DND-41 (cell line): ENCODE results near the gene ZSCAN5C.
A peak's percentile ranks its signal among the peaks of the same experiment; 100 is the strongest.

Experiments
- ATAC-seq: fragments of 200-7000 bp; cut with Tn5 transposase; 3 replicates; pipeline ENCODE4 v1.9.1; 2021; ENCODE audit warnings: low read depth; ENCODE audit not compliant: insufficient read depth
- DNase-seq: peaks from one replicate; pipeline ENCODE4 v3.0.0-alpha.2; 2020
- H2AFZ ChIP-seq: 2 replicates; pipeline ENCODE4 v1.6.0; 2012; ENCODE audit warnings: low read depth, low read length
- H3K27ac ChIP-seq: 2 replicates; pipeline ENCODE4 v1.5.1; 2012; ENCODE audit warnings: low read length, inconsistent platforms
- H3K27me3 ChIP-seq: fragments of 200-600 bp; sonication (generic); 2 replicates; pipeline ENCODE4 v1.6.0; 2012; ENCODE audit warnings: low read length, mild to moderate bottlenecking, inconsistent platforms; ENCODE audit not compliant: insufficient read depth, poor library complexity
- H3K36me3 ChIP-seq: 2 replicates; pipeline ENCODE4 v1.5.1; 2012; ENCODE audit warnings: low read length, inconsistent platforms; ENCODE audit not compliant: insufficient read depth
- H3K4me1 ChIP-seq: 2 replicates; pipeline ENCODE4 v1.5.1; 2012; ENCODE audit warnings: mild to moderate bottlenecking, low read length; ENCODE audit not compliant: insufficient read depth
- H3K4me2 ChIP-seq: 2 replicates; pipeline ENCODE4 v1.6.0; 2012; ENCODE audit warnings: mild to moderate bottlenecking, moderate library complexity, low read length, inconsistent platforms; ENCODE audit not compliant: insufficient read depth
- H3K4me3 ChIP-seq, 2 experiments: fragments of 200-600 bp in 1 of 2; shearing (Covaris generic) in 1 of 2; 2 replicates each; pipeline ENCODE4 v1.5.1; 2012 to 2016; ENCODE audit warnings: inconsistent platforms in 2 of 2, low read length in 2 of 2, mild to moderate bottlenecking in 2 of 2, low read depth in 1 of 2, moderate library complexity in 1 of 2
- H3K79me2 ChIP-seq: 2 replicates; pipeline ENCODE4 v1.6.0; 2012; ENCODE audit warnings: low read length, inconsistent platforms; ENCODE audit not compliant: insufficient read depth
- H3K9ac ChIP-seq: 2 replicates; pipeline ENCODE4 v1.6.0; 2012; ENCODE audit warnings: low read depth, mild to moderate bottlenecking, inconsistent platforms, low read length, moderate library complexity
- H3K9me3 ChIP-seq: 2 replicates; pipeline ENCODE4 v1.5.1; 2012; ENCODE audit warnings: low read length, moderate library complexity, mild to moderate bottlenecking, inconsistent platforms; ENCODE audit not compliant: insufficient read depth, severe bottlenecking
- H4K20me1 ChIP-seq: 2 replicates; pipeline ENCODE4 v1.6.0; 2012; ENCODE audit warnings: low read length; ENCODE audit not compliant: insufficient read depth
- EZH2 ChIP-seq: IDR thresholded peaks from 3 replicates; pipeline ENCODE4 v1.6.1; 2012; ENCODE audit warnings: borderline replicate concordance, low read depth, mild to moderate bottlenecking, moderate library complexity, low read length, inconsistent platforms; ENCODE audit not compliant: severe bottlenecking
- TF ChIP-seq, protein P1 (sequence below): IDR thresholded peaks from 2 replicates; pipeline ENCODE4 v1.5.1; 2012; ENCODE audit warnings: borderline replicate concordance, low read length, moderate library complexity, mild to moderate bottlenecking; ENCODE audit not compliant: poor library complexity, severe bottlenecking; ENCODE audit errors: extremely low read depth

Gene ZSCAN5C

DNA sequence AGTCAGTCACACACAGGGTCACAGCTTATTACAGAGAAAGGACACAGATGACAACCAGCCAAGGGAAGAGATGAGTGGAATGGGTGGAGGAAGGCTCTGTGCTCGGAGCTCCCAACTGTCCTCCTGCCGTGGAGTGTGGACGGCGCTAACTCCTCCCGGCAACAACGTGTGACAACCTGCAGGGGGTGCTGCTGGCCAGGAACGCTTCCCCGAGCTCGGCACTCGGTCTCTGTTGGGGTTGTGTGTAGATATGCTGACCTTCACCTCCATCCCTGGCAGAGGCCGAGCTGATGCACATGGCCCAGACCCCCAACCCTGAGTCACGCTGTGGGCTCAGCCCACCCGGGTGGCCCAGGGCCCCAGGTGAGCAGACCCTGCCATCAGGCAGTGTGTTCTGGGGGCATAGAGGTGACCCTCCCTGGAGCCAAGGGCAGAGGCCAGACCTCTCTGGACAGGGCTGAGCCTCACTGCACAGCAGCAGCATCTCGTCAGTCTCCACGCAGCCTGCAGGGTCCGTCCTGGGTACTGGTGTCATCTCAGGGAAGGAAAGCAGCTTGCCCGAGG, 46.9 kb upstream of the ZSCAN5C start:
- peaks cover 18% of the 10 kb centered on the region for H3K79me2 ChIP-seq
- TF ChIP-seq, protein P1, sequence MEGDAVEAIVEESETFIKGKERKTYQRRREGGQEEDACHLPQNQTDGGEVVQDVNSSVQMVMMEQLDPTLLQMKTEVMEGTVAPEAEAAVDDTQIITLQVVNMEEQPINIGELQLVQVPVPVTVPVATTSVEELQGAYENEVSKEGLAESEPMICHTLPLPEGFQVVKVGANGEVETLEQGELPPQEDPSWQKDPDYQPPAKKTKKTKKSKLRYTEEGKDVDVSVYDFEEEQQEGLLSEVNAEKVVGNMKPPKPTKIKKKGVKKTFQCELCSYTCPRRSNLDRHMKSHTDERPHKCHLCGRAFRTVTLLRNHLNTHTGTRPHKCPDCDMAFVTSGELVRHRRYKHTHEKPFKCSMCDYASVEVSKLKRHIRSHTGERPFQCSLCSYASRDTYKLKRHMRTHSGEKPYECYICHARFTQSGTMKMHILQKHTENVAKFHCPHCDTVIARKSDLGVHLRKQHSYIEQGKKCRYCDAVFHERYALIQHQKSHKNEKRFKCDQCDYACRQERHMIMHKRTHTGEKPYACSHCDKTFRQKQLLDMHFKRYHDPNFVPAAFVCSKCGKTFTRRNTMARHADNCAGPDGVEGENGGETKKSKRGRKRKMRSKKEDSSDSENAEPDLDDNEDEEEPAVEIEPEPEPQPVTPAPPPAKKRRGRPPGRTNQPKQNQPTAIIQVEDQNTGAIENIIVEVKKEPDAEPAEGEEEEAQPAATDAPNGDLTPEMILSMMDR, result peak; percentile 61
- no peak for TF ChIP-seq EZH2
- no peak overlapping the region for H2AFZ ChIP-seq
- no peak overlapping the region for H3K4me3 ChIP-seq
- H3K9me3 ChIP-seq, result no peaks in the 10 kb centered on the region
- ATAC-seq, result no peak; the same call in 2 of the 3 replicates
- H3K9ac ChIP-seq, result no peak overlapping the region
- no peak overlapping the region for H3K4me2 ChIP-seq
- H4K20me1 ChIP-seq, result peaks cover 30% of the 10 kb centered on the region
- peaks cover 66% of the 10 kb centered on the region for H3K36me3 ChIP-seq
- no peaks in the 10 kb centered on the region for H3K4me1 ChIP-seq
- no peak for DNase-seq
- no peaks in the 10 kb centered on the region for H3K27me3 ChIP-seq
- no peak overlapping the region for H3K27ac ChIP-seq

DNA sequence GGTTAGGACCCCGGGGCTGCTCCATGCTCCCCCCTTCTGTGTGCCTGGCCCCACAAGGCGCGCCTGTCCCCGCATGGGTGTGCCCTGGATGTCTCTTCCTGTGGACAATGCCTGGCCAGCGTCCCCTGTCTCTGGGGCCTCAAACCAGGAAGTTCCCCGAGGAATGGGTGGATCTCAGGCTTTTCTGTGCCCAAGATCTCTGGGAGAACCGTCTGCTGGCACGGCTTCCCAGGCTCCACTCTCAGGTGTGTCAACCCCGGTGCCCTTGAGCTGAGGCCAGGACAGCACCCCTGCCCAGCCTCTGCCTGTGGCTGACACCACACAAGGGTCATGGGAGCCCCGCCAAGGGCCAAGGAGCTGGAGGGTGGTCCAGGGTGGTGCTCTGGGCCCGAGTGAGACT, 45.3 kb upstream of the ZSCAN5C start:
- Histone ChIP-seq H3K9ac (no peak overlapping the region), H3K27me3 (no peaks in the 10 kb centered on the region), H3K9me3 (no peaks in the 10 kb centered on the region), H2AFZ (no peak overlapping the region), H3K36me3 (peaks cover 78% of the 10 kb centered on the region), H3K4me2 (no peak overlapping the region), H4K20me1 (peaks cover 23% of the 10 kb centered on the region), H3K27ac (no peak overlapping the region), H3K79me2 (peaks cover 12% of the 10 kb centered on the region; the same call in 1 of the 2 replicates), H3K4me1 (peaks cover 9% of the 10 kb centered on the region), H3K4me3 (no peak overlapping the region)
- TF ChIP-seq EZH2, result no peak
- TF ChIP-seq, protein P1, result no peak
- ATAC-seq (no peak), DNase-seq (no peak)

DNA sequence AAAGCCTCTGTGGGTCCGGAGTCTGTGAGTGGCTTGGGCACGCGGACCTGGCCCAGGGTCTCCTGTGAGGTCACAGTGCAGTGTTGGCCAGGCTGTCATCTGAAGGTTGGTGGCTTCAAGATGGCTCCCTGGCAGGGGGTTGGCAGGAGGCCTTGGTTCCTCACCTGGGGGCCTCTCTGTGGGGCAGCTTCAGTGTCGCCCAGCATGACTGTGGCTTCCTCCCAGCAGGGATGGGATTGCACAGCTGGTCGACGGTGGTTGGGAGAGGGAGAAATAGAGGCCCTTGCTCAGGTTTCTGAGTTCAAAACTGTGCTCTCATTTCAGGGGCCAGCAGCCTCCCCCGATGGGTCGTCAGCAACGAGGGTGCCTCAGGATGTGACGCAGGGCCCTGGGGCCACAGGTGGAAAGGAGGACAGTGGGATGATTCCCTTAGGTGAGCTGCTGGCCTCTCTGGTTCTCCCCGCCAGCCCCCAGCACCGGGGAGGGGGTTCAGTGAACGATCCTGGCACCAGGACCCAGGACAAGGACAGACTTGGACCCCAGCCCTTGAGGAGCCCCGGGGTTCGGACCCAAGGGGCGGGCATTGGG, 43.8 kb upstream of the ZSCAN5C start:
- Histone ChIP-seq H3K9ac (no peak overlapping the region), H3K4me1 (peaks cover 24% of the 10 kb centered on the region), H3K4me3 (no peak overlapping the region), H3K4me2 (no peak overlapping the region), H3K9me3 (peaks cover under 1% of the 10 kb centered on the region), H4K20me1 (peaks cover 14% of the 10 kb centered on the region; the same call in 1 of the 2 replicates), H3K27ac (no peak overlapping the region), H2AFZ (no peak overlapping the region), H3K79me2 (peaks cover under 1% of the 10 kb centered on the region; the same call in 1 of the 2 replicates), H3K27me3 (no peaks in the 10 kb centered on the region), H3K36me3 (peaks cover 79% of the 10 kb centered on the region)
- ATAC-seq (no peak), DNase-seq (no peak)
- TF ChIP-seq, protein P1, result no peak
- no peak for TF ChIP-seq EZH2
